GM12875 (cell line): ENCODE data around the gene ZNF202.

Experiments
- H3K4me3 ChIP-seq: one replicate; pipeline ENCODE4 v1.5.1; 2011; ENCODE audit warnings: low read depth, low read length, control low read depth
- CTCF ChIP-seq: IDR thresholded peaks from 2 replicates; pipeline ENCODE4 v1.5.1; 2011; ENCODE audit warnings: low read depth, mild to moderate bottlenecking, control low read depth, inconsistent platforms, low read length, moderate library complexity, borderline replicate concordance; ENCODE audit not compliant: insufficient read depth

ZNF202 gene

GRCh38 chr11:123771664-123772063, 30.2 kb upstream of the ZNF202 start:
- TF ChIP-seq CTCF = no peak
- no peak overlapping the region for H3K4me3 ChIP-seq

DNA sequence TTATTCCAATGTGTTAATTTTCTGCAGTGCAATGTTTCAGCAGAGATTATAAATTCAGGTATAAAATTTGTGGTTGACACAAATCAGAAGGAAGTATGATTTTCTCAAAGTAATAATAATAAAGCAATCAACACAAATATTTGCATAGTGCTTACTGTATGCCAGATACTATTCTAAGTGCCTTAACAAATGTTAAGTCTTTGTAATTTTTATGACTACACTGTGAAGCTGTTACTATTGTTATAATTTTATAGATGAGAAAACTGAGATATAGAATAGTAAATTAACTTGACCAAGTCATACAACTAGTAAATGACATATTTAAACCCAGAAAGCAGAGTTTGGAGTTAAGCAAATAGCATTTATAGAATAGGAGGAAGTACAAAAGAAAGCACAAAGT, 29.3 kb upstream of the ZNF202 start:
- TF ChIP-seq CTCF = no peak
- H3K4me3 ChIP-seq = no peak overlapping the region

GRCh38 chr11:123765601-123766000, 24.1 kb upstream of the ZNF202 start:
- TF ChIP-seq CTCF = no peak
- no peak overlapping the region for H3K4me3 ChIP-seq

DNA sequence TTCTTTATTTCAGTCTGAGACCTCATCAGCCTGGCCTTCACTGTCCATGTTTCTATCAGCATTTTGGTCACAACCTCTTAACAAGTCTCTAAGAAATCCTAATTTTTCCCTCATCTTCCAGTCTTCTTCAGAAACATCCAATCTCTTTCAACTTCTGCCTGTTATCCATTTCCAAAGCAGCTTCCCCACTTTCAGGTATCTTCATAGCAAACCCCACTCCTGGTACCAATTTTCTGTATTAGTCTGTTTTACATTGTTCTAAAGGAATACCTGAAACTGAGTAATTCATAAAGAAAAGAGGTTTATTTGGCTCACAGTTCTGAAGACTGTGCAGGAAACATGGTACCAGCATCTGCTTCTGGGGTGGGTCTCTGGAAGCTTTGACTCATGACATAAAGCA, 21.0 kb upstream of the ZNF202 start:
- TF ChIP-seq CTCF = no peak
- no peak overlapping the region for H3K4me3 ChIP-seq

- no peak overlapping the region for H3K4me3 ChIP-seq
- no peak for TF ChIP-seq CTCF
Observed at GRCh38 chr11:123760894-123761293, 19.4 kb upstream of the ZNF202 start.

GRCh38 chr11:123757976-123758375, 16.5 kb upstream of the ZNF202 start:
- no peak for TF ChIP-seq CTCF
- H3K4me3 ChIP-seq = no peak overlapping the region

GRCh38 chr11:123755813-123756212, 14.4 kb upstream of the ZNF202 start:
- no peak for TF ChIP-seq CTCF

More at GRCh38 chr11:123755813-123756212, 14.4 kb upstream of the ZNF202 start:
- H3K4me3 ChIP-seq = no peak overlapping the region
